Fibroblast of skin of right quadriceps (primary cell): ENCODE results near the gene RBFOX2.

Experiments
- DNase-seq: peaks from one replicate; pipeline ENCODE4 v3.0.0-alpha.2; 2013

The RBFOX2 gene

GRCh38 chr22:35970616-35971455 is 57.8 kb downstream of the RBFOX2 start:
- no peak for DNase-seq

GRCh38 chr22:35967046-35967397 is 61.6 kb downstream of the RBFOX2 start:
- no peak for DNase-seq

- peak; percentile 87 for DNase-seq
Measured at GRCh38 chr22:35966314-35967045, 62.1 kb downstream of the RBFOX2 start.

- no peak for DNase-seq
Measured at GRCh38 chr22:35963237-35963810, 65.3 kb downstream of the RBFOX2 start.

GRCh38 chr22:35961480-35962295 is 66.9 kb downstream of the RBFOX2 start:
- DNase-seq: peak; percentile 96

GRCh38 chr22:35960854-35961253 is 67.8 kb downstream of the RBFOX2 start:
- DNase-seq: no peak

- no peak for DNase-seq
Measured at GRCh38 chr22:35959121-35959800, 69.4 kb downstream of the RBFOX2 start.

DNA sequence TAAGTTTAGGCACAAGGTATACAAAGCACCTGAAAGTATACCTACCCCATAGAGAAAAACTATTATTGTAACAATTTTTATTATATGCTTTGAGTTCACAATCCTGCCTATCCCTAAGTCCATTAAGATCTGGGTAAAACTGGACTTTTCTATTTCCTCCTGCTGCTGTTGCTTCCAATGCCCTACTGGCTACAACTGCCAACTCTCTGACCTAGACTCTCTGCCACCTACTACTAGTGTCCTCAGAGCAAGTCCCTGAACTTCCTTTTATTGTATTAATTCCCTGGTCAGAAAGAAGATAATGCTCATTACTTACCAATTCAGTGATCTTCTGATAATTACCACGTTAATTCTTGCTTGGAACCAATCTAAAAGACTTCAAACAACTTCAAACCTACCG is 70.3 kb downstream of the RBFOX2 start:
- no peak for DNase-seq

DNA sequence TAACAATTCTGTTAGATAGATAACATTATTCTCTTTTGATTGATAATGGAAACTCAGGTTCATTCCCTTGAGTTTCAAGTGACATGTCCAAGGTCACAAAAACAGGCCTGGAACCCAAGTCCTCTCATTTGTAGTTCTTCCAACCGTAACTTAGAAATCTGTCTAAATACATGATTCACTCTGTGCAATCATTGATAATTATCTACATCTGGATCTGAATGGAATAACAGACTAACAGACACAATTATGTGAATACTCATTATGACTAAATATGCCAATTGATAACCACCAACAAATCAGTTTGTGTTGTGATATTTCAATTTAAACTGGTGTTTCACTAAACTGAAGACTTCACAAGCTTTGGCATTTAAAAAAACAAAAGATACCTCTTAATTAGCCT is 71.0 kb downstream of the RBFOX2 start:
- peak; percentile 36 for DNase-seq

GRCh38 chr22:35956850-35957249 is 71.8 kb downstream of the RBFOX2 start:
- DNase-seq: no peak

DNA sequence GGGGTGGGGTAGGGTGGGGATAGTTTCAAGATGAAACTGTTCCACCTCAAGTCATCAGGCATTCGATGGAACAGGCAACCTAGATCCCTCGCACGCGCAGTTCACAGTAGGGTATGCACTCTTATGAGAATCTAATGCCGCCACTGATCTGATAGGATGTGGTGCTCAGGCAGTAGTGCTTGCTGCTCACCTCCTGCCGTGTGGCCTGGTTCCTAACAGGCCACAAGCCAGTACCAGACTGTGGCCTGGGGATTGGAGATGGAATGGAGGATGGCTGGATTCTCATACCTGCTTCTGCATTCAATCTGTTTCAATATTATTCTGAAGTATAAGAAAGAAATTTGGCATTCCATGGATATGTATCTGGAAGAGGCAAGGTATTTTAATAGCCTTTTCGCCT is 73.1 kb downstream of the RBFOX2 start:
- DNase-seq: no peak

DNA sequence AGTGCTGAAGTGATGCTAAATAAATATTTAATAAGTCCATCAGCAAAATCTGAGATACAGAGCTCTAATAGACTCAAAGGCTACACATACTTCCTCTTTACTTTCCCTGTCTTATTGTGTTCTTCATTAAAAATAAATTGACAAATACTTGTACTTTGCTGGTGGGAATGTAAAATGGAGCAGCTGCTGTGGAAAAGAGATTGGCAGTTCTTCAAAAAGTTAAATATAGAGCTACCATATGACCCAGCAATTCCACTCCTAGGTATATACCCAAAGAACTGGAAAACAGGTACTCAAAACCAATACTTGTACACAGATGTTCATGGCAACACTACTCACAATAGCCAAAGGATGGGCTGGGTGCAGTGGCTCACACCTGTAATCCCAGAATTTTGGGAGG is 76.0 kb downstream of the RBFOX2 start:
- no peak for DNase-seq

GRCh38 chr22:35950262-35950661 is 78.4 kb downstream of the RBFOX2 start:
- no peak for DNase-seq

- DNase-seq: no peak
Measured at GRCh38 chr22:35949243-35949642, 79.4 kb downstream of the RBFOX2 start.

GRCh38 chr22:35947794-35948425 is 80.7 kb downstream of the RBFOX2 start:
- DNase-seq: peak; percentile 26

- DNase-seq: no peak
Measured at GRCh38 chr22:35944458-35944857, 84.2 kb downstream of the RBFOX2 start.

GRCh38 chr22:35940166-35940565 is 88.5 kb downstream of the RBFOX2 start:
- DNase-seq: peak; percentile 38

- peak; percentile 81 for DNase-seq
Measured at GRCh38 chr22:35938226-35938625, 90.4 kb downstream of the RBFOX2 start.

DNA sequence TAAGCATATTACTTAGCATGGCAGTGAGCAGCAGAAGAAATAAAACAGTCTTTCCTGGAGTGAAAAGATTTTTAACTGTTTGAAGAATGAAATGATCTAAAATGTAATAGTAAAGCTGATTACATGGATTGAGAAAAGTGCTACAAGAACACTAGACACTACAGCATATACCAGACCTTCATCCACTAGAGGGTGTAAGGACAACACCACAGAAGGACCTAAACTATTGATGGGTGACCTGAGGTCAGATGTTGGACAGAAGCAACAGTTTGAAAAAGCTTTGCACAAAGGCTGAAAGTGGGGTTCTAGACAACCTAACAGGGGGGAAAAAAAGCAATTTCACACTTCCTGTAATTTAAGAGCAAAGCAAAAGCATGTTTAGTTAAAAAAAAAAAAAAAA is 97.7 kb downstream of the RBFOX2 start:
- DNase-seq: peak; percentile 67

DNA sequence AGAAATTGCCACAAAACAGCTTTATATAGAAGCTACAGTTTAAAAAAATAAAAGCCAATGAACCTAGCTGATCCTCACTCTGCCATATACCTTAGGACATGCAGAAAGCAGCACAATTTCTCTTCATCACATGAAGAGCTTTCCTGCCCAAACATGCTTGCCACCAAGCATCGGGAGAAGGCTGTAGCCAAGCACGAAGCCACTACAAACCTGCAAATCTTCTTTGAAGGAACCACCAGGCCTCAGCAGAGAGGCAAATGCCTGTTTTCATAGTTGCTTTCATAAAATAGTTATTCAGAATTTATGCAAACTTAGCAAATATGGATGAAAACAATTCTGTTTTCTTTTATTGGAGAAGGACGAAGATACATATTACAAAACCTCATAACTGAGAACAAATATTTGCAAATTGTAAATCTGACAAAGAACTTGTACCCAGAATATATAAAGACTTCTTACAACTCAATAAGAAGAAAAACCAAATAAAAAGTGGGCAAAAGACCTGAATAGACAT is 100.3 kb downstream of the RBFOX2 start:
- no peak for DNase-seq

DNA sequence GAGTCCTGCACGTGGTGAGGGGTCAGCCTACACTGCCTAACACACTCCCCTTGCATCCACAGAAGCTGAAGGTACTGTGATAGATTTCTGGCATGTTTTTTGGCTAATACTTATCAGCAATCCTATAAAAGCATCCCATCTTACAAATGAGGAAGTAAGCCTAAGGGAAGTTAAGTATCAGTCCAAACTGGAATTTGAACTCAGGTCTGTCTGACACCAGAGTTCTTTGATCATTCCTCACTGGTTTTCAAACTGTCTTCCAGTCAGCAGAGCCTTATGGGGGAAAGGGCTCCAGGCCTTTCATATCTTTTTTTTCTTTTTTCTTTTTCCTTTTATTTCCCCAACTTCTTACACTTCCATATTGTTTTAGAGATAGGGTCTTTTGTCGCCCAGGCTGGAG is 105.6 kb downstream of the RBFOX2 start:
- no peak for DNase-seq

DNA sequence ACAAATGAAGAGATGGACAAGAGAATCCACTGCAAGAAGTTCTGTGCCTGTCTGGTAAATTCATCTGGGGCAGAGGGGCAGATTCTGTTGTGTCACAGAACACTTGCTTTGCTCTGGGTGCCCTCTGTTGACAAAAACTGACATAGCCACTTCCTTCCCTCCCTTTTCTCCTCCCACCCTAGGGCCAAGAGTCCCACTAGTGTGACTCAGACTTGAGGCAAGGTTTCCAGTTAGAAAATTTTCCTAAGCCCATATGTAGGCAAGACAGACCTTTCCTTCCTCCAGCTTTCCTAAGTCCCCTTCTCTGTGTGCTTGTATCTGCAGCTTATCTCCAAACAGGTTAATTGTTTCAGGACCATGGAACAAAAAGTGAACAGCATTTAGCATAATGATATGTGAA is 106.8 kb downstream of the RBFOX2 start:
- peak; percentile 92 for DNase-seq
